Measurements from ENCODE around the gene TH. TPM values are rescaled to one million over a fixed set of nuclear protein-coding genes. Genes with fewer than 3 reads are reported as not detected.

The TH gene
- total RNA-seq, 1 donor from 2014 or later, result 0.23 TPM

DNA sequence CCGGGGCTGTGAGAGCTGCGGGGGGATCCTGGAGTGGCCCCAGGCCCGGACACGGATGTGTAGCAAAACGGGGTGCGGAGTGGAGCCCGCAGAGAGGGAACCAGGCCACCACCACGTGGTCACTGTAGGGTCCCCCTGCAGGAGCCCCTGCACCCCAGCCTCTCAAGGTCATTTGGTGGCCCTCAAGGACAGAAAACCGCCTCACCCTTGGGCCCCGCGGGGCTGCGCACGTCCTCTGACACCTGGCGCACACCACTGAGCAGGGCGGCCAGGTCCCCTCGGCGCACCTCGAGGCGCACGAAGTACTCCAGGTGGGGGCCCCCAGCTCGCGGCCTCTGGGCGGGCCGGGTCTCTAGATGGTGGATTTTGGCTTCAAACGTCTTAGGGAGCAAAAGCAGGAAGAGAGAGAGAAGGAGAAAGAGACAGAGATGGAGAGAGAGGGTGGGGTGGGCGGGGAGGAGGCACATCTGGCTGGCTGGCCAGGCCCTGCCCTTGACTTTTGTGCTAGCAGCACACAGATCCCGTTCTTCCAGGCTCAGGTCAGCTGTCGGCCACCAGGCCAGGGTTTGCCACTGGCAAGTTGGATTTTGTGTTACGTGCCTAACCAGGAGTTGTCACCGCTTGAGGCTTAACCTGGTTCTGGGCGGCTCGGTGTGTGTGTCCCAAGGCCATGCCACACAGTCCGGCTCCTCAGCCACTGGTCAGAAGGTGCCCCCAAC is 3.2 kb downstream of the TH start:
- DNase-seq (ENCODE audit: low read depth), result no peak
- TF ChIP-seq, protein P1, sequence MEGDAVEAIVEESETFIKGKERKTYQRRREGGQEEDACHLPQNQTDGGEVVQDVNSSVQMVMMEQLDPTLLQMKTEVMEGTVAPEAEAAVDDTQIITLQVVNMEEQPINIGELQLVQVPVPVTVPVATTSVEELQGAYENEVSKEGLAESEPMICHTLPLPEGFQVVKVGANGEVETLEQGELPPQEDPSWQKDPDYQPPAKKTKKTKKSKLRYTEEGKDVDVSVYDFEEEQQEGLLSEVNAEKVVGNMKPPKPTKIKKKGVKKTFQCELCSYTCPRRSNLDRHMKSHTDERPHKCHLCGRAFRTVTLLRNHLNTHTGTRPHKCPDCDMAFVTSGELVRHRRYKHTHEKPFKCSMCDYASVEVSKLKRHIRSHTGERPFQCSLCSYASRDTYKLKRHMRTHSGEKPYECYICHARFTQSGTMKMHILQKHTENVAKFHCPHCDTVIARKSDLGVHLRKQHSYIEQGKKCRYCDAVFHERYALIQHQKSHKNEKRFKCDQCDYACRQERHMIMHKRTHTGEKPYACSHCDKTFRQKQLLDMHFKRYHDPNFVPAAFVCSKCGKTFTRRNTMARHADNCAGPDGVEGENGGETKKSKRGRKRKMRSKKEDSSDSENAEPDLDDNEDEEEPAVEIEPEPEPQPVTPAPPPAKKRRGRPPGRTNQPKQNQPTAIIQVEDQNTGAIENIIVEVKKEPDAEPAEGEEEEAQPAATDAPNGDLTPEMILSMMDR (conservative IDR thresholded peaks at IDR 0.05; ENCODE audit: low read depth, low read length), result no peak
- H3K4me3 ChIP-seq (ENCODE audit: low read depth, low read length), result no peak overlapping the region

DNA sequence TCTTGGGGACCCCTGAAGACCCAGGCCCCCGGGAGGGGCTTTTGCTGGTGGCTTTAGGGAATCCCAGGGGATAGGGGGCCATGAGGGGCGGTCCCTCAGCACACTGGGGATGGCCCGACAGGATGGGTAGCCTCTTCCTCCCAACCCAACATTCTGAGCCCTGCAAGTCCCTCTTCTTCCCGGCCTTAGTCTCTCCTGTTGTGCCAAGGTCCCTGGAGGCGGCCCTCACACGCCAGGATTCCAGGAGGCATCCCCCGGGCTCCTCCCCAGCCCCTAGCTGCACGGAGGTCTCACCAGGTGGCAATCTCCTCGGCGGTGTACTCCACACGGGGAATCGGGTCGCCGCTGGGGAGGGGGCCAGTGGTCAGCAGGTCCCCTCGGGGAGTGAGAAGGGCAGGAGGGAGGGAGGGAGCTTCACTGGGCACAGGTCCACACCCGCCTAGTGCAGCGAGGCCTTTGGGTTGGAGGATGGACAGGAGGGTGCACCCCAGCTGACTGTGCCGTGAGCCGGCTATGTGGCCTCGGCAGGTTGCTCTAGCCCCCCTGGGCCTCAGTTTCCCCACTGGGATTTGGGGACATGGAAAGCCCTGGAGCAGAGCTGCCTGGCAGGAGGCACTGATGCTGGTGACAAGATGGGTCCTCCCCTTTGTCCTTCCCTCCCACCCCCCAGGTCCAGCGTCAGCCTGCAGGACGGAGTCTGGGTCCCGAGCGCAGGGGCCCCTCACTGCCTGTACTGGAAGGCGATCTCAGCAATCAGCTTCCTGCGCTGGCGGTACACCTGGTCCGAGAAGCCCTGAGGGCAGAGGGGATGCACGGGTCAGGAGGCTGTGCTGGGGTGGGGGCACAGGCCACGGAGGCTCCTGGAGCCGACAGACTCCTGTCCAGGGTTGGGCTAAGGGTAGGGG is 4.2 kb downstream of the TH start:
- TF ChIP-seq, protein P1 (conservative IDR thresholded peaks at IDR 0.05; ENCODE audit: low read depth, low read length), result no peak
- no peak overlapping the region for H3K4me3 ChIP-seq (ENCODE audit: low read depth, low read length)
- DNase-seq (ENCODE audit: low read depth), result no peak

DNA sequence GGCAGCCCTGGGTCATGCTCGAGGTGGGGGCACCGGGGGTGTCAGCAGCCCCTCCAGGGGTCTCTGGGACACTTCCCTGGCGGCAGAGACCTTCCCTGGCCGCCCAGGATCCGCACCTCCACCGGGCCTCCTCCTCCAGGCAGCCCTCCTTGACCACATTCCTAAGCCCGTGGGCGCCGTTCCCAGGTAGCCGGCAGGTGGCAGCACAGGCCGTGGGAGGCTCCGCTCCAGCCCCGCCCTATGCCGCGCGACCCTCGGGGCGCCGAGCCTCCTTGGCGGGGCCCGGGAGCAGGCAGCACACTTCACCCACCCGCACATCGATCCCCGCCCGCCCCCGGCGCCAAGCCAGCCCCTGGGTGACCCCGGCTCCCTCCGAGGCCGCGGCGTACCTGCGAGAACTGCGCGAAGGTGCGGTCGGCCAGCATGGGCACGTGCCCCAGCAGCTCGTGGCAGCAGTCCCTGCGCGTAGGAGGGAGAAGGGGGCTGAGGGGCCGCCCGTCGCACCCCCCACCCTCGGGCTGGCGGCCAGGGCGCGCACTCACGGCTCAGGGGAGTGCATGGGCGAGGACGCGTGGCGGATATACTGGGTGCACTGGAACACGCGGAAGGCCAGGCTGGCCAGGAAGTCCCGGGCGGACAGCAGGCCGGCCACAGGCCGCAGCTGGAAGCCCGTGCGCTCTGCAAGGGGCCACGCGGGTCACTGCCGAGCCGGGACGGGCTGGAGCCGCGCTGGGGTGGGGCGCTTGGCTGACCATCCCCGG is 5.3 kb downstream of the TH start:
- H3K4me3 ChIP-seq (ENCODE audit: low read depth, low read length), result no peak overlapping the region
- TF ChIP-seq, protein P1 (conservative IDR thresholded peaks at IDR 0.05; ENCODE audit: low read depth, low read length), result peak; percentile 62
- DNase-seq (ENCODE audit: low read depth), result no peak

DNA sequence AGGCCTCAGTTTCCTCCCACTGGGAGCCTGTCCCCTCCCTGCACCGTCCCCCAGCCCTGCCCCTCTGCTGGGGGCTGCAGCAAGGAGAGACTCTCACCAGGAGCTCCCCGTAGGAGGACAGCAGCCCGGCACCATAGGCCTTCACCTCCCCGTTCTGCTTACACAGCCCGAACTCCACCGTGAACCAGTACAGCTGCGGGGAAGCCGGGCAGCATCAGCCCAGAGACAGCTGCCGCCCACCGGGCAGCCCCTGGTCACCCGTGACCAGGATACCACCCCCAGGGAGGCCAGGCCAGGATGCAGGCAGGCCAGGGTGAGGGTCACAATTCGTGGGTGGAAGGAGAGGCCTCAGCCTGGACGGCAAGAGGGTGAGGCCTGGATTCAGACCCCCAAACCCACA is 6.0 kb downstream of the TH start:
- TF ChIP-seq, protein P1 (conservative IDR thresholded peaks at IDR 0.05; ENCODE audit: low read depth, low read length), result no peak
- no peak overlapping the region for H3K4me3 ChIP-seq (ENCODE audit: low read depth, low read length)
- DNase-seq (ENCODE audit: low read depth), result no peak

DNA sequence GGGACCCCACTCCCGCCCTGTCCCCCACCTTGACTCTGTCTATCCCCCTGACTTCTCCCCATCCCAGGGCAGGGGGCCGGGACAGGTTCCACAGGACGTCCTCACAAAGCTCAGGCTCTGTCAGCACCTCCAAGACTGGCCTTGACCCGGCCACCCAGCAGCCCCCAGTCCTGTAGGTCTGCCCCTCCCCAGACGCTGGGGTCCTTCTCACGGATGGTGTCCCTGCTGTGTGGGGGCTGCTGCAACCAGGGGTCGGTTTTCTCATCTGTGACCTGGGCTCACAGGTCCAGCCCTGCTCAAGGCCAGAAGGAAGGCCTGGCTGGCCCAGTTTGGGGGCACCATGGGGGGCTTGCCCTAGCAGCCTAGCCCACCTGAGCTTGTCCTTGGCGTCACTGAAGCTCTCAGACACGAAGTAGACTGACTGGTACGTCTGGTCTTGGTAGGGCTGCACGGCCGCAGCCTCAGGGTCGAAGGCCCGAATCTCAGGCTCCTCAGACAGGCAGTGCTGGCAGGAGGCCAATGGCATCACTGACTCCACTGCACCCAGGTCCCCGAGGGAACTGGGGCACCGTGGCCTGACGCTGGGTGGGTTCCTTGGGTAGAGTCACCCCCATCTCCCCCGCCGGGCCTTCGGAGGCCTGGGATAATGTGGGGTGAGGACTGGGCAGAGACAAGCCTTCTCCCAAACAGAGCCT is 6.6 kb downstream of the TH start:
- TF ChIP-seq, protein P1 (conservative IDR thresholded peaks at IDR 0.05; ENCODE audit: low read depth, low read length), result no peak
- H3K4me3 ChIP-seq (ENCODE audit: low read depth, low read length), result no peak overlapping the region
- no peak for DNase-seq (ENCODE audit: low read depth)

DNA sequence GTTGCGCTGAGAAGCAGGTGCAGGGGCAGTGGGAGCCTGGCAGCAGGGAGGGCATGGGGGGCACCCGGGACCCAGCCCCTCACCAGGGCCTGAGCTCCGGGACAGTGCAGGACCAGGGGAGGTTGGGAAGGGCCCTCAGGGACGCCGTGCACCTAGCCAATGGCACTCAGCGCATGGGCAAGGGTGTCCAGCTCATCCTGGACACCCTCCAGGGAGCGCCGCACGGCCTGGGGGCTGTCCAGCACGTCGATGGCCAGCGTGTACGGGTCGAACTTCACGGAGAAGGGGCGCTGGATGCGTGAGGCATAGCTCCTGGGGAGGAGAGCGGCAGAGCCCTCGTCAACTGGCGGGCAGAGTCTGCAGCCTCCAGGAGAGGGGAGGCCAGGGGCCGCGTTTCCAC is 7.5 kb downstream of the TH start:
- no peak overlapping the region for H3K4me3 ChIP-seq (ENCODE audit: low read depth, low read length)
- TF ChIP-seq, protein P1 (conservative IDR thresholded peaks at IDR 0.05; ENCODE audit: low read depth, low read length), result no peak
- DNase-seq (ENCODE audit: low read depth), result no peak
